OCI-LY1 (cell line): ENCODE measurements around the gene APEX1.

Experiments
- CTCF ChIP-seq: fragments of 200-600 bp; sonication (generic), shearing (Covaris generic); IDR thresholded peaks from 2 replicates; pipeline ENCODE4 v1.5.1; 2017; ENCODE audit warnings: mild to moderate bottlenecking, antibody characterized with exemption, low read length, moderate library complexity, mixed read lengths
- EZH2 ChIP-seq: fragments of 200-600 bp; sonication (generic), shearing (Covaris generic); IDR thresholded peaks from 2 replicates; pipeline ENCODE4 v1.8.0; 2017; ENCODE audit warnings: borderline replicate concordance, mixed run types, mild to moderate bottlenecking, antibody characterized with exemption, low read length, moderate library complexity, mixed read lengths

GRCh38 chr14:20460458-20461224 lies 5.6 kb downstream of the APEX1 start:
- no peak for TF ChIP-seq CTCF
- no peak for TF ChIP-seq EZH2
